Heart right ventricle (tissue), 16 donors: ENCODE results near the gene MED10. TPM values are rescaled to one million over a fixed set of nuclear protein-coding genes. Genes with fewer than 3 reads are reported as not detected.

Source experiments
- ATAC-seq, 8 donors: fragments of 200-7000 bp; cut with Tn5 transposase; one replicate each; pipeline ENCODE4 v1.9.1; 2020; ENCODE audit warnings: mild to moderate bottlenecking in 8 of 8, moderate library complexity in 8 of 8, moderate number of reproducible peaks in 1 of 8
- DNase-seq, 2 donors: peaks; one replicate each; pipeline ENCODE4 v3.0.0-alpha.2; 2020
- H3K27ac ChIP-seq, 10 donors: fragments of 200-600 bp; sonication (generic) in 2 of 10; one replicate each; pipeline versions ENCODE4 v1.5.0 to v1.8.0; 2020 to 2022; ENCODE audit warnings: mild to moderate bottlenecking in 3 of 10
- H3K27me3 ChIP-seq, 7 donors: fragments of 200-600 bp; one replicate each; pipeline ENCODE4 v1.8.0; 2021 to 2022; ENCODE audit warnings: mild to moderate bottlenecking in 2 of 7
- H3K36me3 ChIP-seq, 9 donors: fragments of 200-600 bp; sonication (generic) in 1 of 9; one replicate each; pipeline versions ENCODE4 v1.5.0 to v1.8.0; 2020 to 2022; ENCODE audit warnings: mild to moderate bottlenecking in 2 of 9
- H3K4me1 ChIP-seq, 9 donors: fragments of 200-600 bp; sonication (generic) in 1 of 9; one replicate each; pipeline versions ENCODE4 v1.5.0 to v1.8.0; 2020 to 2022; ENCODE audit warnings: mild to moderate bottlenecking in 4 of 9
- H3K4me3 ChIP-seq, 10 donors: fragments of 200-600 bp; sonication (generic) in 2 of 10; one replicate each; pipeline versions ENCODE4 v1.5.0 to v1.8.0; 2020 to 2022; ENCODE audit warnings: mild to moderate bottlenecking in 7 of 10, moderate library complexity in 2 of 10
- H3K9me3 ChIP-seq, 11 donors: fragments of 200-600 bp in 10 of 11; sonication (generic) in 2 of 11; one replicate each; pipeline versions ENCODE4 v1.5.0 to v1.8.0; 2013 to 2022; ENCODE audit warnings: mild to moderate bottlenecking in 2 of 11, control low read depth in 1 of 11, moderate library complexity in 1 of 11
- WGBS, 2 donors: extraction: QIAGEN DNeasy Blood & Tissue Kit; methylation state at CpG; one replicate each; pipeline ENCODE4 v1.1.7; 2013; ENCODE audit warnings: inconsistent platforms in 1 of 2; 5-methylcytosine and 5-hydroxymethylcytosine counted together
- intact Hi-C, 10 donors: fragments of 100-400 bp; cut with DNase I; formaldehyde crosslinking; loops; one replicate each; pipeline versions ENCODE4 v1.11.1 to v1.14.2; 2022
- polyA plus RNA-seq, 2 donors: library from polyadenylated mRNA; stranded (reverse); fragments of 200-250 nt; gene quantifications; one replicate each; pipeline ENCODE4 v1.2.3, GENCODE V29; 2013
- total RNA-seq, 10 donors: library from RNA; stranded (reverse); fragmentation: NEBNext Ultra II Directional in 3 of 10; extraction: Animal tissue kit (Norgen Biotek cat#: 25700) in 3 of 10; gene quantifications; one replicate each; pipeline versions ENCODE4 v1.2.1 to v1.2.4, GENCODE V29; 2021 to 2023
- TF ChIP-seq, protein P1 (sequence below), 9 donors: fragments of 200-600 bp; sonication (generic) in 2 of 9; IDR thresholded peaks; one replicate each; pipeline versions ENCODE4 v1.5.0 to v1.8.0; 2021 to 2022; ENCODE audit warnings: antibody characterized with exemption in 9 of 9, mild to moderate bottlenecking in 5 of 9, moderate library complexity in 1 of 9
- donor health status: Arrhythmogenic right ventricular cardiomyopathy.
- donor health status: ischemic (EF 13 %, LVEDD 7.1; RV severe dilation, severe dysfunction).
- donor health status: healthy with polysubstance abuse.
- donor health status: DM: no; HTN: yes; CAD: no.
- donor health status: DM: no; HTN: no; CAD: no.
- donor health status: ischemic (EF 25% LVEDD 6.9; RV normal size, moderate dysfunction).
- donor health status: ischemic (EF 25% LVEDD 5.7; RV mildly dilated, moderate dysfunction).
- donor health status: healthy.
- donor health status: DM: yes; HTN: yes; CAD: no.
- donor health status: Ischemic cardiomyopathy.
- donor health status: ischemic (EF 35%, LVEDD 5.7; RV mildly dilated, moderate dysfunction).
- donor health status: nonischemic (EF 11% LVEDD 7.7; RV severe dilation, severe dysfunction).
- donor health status: DM: yes; HTN: yes; CAD: no.
- donor health status: PGD.
- donor health status: ischemic (EF 29% LVEDD 5.4; RV normal size, mild dysfunction).
- donor health status: nonischemic (EF 23%, LVEDD 6.1; RV moderate dilation, normal function).

The MED10 gene
- total and polyA plus RNA-seq, 12 donors, result 15.3 to 45.4 (median 22.8) TPM

DNA sequence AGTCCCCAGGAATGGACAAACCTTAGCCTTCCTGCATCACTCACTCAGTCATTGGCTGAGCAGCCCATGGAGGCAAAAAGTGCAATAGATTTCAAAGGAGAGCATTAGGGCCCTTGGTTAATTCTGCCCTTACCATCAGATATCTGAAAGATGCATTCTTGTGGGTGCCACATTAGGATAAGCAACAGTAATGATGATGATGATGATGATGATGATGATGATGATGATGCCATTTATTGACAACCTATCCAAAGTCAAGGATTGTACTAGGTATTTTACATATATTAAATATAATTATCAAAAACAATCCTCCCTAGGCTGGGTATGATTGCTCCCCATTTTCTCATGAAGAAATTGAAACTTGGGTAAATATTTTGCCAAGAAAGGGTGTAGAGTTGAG is 9.6 kb upstream of the MED10 start:
- ATAC-seq, result no peak
- no peaks in the 10 kb centered on the region for H3K4me1 ChIP-seq
- TF ChIP-seq, protein P1, sequence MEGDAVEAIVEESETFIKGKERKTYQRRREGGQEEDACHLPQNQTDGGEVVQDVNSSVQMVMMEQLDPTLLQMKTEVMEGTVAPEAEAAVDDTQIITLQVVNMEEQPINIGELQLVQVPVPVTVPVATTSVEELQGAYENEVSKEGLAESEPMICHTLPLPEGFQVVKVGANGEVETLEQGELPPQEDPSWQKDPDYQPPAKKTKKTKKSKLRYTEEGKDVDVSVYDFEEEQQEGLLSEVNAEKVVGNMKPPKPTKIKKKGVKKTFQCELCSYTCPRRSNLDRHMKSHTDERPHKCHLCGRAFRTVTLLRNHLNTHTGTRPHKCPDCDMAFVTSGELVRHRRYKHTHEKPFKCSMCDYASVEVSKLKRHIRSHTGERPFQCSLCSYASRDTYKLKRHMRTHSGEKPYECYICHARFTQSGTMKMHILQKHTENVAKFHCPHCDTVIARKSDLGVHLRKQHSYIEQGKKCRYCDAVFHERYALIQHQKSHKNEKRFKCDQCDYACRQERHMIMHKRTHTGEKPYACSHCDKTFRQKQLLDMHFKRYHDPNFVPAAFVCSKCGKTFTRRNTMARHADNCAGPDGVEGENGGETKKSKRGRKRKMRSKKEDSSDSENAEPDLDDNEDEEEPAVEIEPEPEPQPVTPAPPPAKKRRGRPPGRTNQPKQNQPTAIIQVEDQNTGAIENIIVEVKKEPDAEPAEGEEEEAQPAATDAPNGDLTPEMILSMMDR (IDR thresholded peaks at IDR 0.05), result no peak
- H3K4me3 ChIP-seq, result no peak overlapping the region
- intact Hi-C loops, result no loop called here
- no peaks in the 10 kb centered on the region for H3K9me3 ChIP-seq
- H3K36me3 ChIP-seq, result no peaks in the 10 kb centered on the region
- no peak for DNase-seq
- no peak overlapping the region for H3K27ac ChIP-seq
- H3K27me3 ChIP-seq, result peaks cover 0 to 16% (median 6%) of the 10 kb centered on the region in 7 donors

DNA sequence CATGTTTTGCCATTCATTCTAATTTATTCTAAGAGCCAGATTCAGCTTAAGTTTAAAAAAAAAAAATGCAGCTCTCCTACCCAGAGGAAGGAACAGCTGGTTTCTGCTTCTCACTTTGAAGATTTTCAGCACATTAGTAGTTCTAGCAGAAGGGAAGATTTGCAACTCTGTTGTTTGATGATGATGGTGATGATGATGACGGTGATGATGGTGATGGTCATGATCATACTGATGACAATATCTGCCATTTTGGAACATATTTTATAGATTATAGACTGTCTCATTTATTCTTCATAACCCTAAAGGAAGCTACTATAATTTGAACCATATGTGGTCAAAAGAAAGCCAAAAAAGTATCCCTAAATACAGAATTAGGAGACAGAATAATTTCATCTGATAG is 7.9 kb upstream of the MED10 start:
- ATAC-seq, result no peak
- H3K36me3 ChIP-seq, result no peaks in the 10 kb centered on the region
- no peak for DNase-seq
- H3K4me1 ChIP-seq, result no peaks in the 10 kb centered on the region
- TF ChIP-seq, protein P1 (IDR thresholded peaks at IDR 0.05), result no peak
- no peak overlapping the region for H3K4me3 ChIP-seq
- H3K27me3 ChIP-seq, result peaks cover 0 to 16% (median 0%) of the 10 kb centered on the region in 7 donors
- no peaks in the 10 kb centered on the region for H3K9me3 ChIP-seq
- 73 to 78% methylated on average over 1 of the region's 1 CpG for WGBS, 2 donors
- intact Hi-C loops, result no loop called here
- no peak overlapping the region for H3K27ac ChIP-seq

DNA sequence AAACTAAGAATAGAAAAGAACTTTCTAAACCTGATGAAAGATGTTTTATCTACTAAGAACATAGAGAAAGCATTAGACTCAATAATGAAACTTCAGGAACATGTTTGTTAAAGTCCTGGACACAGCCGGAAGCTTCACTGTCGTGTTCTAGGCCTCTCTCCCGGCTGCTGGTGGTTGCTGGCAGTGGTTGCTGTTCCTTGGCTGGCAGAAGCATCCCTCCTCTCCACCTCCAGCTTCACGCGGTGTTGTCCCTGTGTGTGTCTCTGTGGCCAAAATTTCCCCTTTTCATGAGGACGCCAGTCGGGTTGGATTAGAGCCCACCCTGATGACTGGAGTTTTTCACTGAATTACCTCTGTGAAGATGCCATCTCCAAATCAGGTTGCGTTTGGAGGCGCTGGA is 6.5 kb upstream of the MED10 start:
- ATAC-seq (no peak), DNase-seq (no peak)
- intact Hi-C loops, result no loop called here
- Histone ChIP-seq H3K4me3 (no peak overlapping the region), H3K9me3 (no peaks in the 10 kb centered on the region), H3K27ac (no peak overlapping the region), H3K4me1 (no peaks in the 10 kb centered on the region), H3K36me3 (no peaks in the 10 kb centered on the region), H3K27me3 (peaks cover 0 to 9% (median 0%) of the 10 kb centered on the region in 7 donors)
- TF ChIP-seq, protein P1 (IDR thresholded peaks at IDR 0.05), result no peak
- 89 to 95% methylated on average over 9 of the region's 9 CpGs for WGBS, 2 donors

DNA sequence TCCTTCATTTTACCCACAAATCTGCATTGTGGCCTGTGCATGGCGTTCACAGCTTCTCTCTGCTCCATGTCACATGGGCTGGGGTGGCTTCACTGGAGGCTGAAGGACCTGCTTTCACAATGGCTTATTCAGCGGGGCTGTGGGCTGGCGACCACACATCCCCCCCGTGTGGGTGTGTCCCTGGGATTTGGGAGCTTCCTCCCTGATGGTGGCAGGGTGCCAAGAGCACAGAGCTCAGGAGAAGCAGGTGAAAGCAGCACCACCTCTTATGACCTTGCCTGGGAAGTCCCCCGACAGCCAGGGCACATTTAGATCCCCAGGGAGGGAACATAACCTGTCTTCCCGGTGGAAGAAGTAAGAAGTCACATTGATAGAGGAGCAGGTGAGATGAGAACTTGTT is 5.0 kb upstream of the MED10 start:
- DNase-seq (no peak), ATAC-seq (no peak)
- Histone ChIP-seq H3K4me3 (no peak overlapping the region), H3K27ac (no peak overlapping the region), H3K9me3 (no peaks in the 10 kb centered on the region), H3K27me3 (peaks cover 0 to 9% (median 0%) of the 10 kb centered on the region in 7 donors), H3K4me1 (peaks cover 0 to 8% (median 5%) of the 10 kb centered on the region in 9 donors), H3K36me3 (no peaks in the 10 kb centered on the region)
- TF ChIP-seq, protein P1 (IDR thresholded peaks at IDR 0.05), result no peak
- intact Hi-C loops, result no loop called here
- WGBS, 2 donors, result 55 to 61% methylated on average over 6 of the region's 6 CpGs
